Stimulated activated CD8-positive, alpha-beta memory T cell treated with anti-CD3 and anti-CD28 coated beads, Interleukin-15, amount 100 ng/mL, for 1 hour (primary cell): ENCODE results near the gene GTPBP4.

Source experiments
- DNase-seq: peaks from one replicate; pipeline ENCODE4 v3.0.0-alpha.2; 2020; ENCODE audit warnings: low read depth

The GTPBP4 gene

DNA sequence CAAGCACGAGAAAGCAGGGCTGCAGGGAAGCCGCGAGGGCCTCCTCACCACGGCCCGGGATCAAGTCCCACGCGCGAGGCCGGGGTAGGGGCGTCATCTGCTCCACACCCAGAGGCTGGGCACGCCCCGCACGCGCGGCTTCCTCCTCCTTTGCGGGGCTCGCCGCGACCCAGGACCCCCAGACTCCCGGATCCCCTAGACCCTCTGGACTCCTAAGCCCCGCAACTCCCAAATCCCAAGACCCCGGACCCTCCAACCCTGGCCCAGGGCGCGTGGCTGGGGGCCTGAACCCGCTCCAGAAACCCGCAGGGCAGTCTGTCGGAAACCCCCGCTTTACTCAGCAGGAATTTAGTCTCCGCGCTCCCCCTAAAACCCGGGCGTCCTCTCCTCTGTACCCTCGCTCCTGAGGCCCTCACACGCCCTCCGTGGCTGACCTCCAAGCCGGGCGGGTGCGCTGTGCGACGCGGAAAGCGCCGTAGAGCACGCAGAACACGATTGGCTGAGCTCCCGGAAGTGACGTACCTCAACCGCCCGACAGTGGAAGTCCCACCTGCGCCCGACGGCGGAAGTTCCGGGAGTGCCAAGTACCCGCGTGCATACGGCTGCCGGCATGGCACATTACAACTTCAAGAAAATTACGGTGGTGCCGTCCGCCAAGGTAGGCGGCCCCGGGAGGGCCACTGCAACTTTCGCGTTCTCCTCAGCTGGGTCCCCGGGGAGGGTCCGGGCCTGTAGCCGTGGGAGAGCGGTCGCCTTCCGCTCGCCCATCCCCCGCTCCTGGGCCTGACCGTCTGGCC is at the start of gene GTPBP4:
TSS of gene GTPBP4 (plus strand) at position 565 of the 797 bp plus-strand sequence. CDS start at position 611, 46 bp downstream.
- DNase-seq, result peak; percentile 95

GRCh38 chr10:938941-939678 is 49.1 kb upstream of the GTPBP4 start:
- DNase-seq, result no peak

DNA sequence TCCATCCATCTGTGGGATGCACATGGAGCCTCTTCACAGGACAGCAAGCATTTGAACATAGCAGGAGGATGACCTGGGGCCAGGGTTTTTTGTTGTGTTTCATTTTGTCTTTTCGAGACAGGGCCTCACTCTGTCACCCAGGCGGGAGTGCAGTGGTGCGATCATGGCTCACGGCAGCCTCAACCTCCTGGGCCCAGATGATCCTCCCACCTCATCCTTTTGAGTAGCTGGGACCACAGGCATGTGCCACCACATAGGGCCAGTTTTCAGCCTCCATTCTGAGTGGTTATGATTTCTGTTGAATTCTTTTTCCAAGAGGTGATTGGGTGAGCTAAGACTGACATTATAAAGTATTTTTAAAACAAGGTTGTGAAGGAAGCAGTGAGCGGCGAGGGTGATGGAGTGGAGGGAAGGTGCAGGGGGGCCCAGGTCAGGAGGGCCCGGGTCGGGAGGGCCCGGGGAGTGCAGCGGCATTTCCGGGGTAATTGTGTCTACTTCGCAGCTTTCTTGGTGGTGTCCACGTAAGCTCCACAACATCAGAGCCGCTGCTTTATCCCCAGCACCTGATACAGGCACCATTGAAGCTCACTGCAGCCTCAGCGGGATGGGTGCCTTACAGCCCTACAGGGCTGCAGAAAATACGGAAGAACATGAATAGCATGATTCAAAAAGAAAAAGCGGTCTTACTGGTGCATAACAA is 44.8 kb upstream of the GTPBP4 start:
- no peak for DNase-seq

- DNase-seq, result no peak
These were observed 44.0 kb upstream of the GTPBP4 start for GRCh38 chr10:944034-944831.

GRCh38 chr10:945778-946177 is 42.5 kb upstream of the GTPBP4 start:
- no peak for DNase-seq

- no peak for DNase-seq
These were observed 41.2 kb upstream of the GTPBP4 start for GRCh38 chr10:947051-947450.

GRCh38 chr10:947881-948280 is 40.4 kb upstream of the GTPBP4 start:
- DNase-seq, result no peak

DNA sequence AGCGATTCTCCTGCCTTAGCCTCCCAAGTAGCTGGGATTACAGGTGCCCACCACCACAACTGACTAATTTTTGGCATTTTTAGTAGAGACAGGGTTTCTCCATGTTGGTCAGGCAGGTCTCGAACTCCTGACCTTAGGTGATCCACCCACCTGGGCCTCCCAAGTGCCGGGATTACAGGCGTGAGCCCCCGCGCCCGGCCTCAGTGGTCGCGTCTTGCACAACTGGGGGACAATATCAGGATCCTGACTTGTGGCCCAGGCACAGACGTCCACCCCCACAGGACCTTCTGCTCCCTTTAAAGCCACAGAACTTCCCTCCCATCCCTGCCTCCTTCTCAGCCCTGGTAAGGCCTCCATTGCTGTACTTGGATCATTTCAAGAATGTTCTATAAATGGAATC is 39.9 kb upstream of the GTPBP4 start:
- DNase-seq, result no peak

GRCh38 chr10:949446-949845 is 38.8 kb upstream of the GTPBP4 start:
- no peak for DNase-seq

- DNase-seq, result no peak
These were observed 34.4 kb upstream of the GTPBP4 start for GRCh38 chr10:953836-954235.

DNA sequence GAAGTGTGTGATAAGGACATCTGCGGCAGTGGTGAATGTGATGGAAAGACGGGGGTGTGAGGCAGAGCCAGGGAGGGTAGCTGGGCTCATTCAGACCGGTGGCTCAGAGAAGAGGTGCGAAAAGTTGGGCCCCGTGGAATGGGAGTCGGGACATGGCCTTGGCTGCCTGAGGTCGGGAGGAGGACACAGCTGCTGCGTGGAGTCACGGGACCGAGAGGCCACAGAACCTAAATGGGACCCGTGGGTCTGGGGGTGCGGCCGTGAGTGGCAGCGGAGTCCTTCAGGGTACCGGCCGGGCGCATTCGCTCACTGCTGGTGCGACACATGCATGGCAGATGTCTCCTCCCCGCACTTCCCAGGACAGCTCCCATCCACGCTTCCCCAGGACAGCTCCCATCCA is 33.8 kb upstream of the GTPBP4 start:
- no peak for DNase-seq

- no peak for DNase-seq
These were observed 33.0 kb upstream of the GTPBP4 start for GRCh38 chr10:955127-955819.

DNA sequence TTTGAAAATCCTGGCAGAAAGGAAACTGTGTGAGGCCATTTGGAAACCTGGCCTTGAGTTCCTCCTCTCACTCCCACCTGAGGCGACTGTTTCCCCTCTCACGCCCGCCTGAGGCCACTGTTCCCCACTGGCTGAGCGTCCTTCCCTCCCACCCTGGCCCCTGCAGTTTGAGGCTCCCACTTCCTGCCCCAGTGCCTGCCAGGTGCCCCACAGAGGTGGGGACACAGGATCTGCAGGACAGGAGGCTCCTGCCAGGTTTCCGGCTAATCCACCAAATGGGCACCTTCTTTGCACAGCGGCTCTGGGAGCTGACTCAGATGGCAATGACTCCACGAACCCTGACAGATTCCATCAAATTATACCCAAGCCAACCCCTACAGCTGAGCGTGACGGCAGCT is 32.4 kb upstream of the GTPBP4 start:
- no peak for DNase-seq

GRCh38 chr10:958106-958505 is 30.1 kb upstream of the GTPBP4 start:
- DNase-seq, result no peak

- DNase-seq, result no peak
These were observed 29.4 kb upstream of the GTPBP4 start for GRCh38 chr10:958856-959255.

DNA sequence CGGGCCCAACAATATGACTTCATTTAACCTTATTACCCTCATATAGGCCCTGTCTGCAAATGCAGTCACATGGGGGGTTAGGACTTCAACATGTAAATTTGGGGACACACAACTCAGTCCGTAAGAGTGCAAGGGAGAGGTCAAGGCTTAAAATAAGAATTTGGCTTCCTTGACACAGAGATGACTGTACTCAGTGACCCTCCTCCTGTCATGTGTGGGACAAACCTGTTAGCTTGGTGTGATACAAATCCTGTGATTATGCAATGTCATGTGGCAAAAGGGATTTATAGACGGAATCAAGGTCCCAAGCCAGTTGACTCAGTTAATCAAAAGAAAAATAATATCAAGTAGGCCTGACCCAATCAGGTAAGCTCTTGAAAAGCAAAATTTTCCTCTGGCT is 25.9 kb upstream of the GTPBP4 start:
- DNase-seq, result no peak

DNA sequence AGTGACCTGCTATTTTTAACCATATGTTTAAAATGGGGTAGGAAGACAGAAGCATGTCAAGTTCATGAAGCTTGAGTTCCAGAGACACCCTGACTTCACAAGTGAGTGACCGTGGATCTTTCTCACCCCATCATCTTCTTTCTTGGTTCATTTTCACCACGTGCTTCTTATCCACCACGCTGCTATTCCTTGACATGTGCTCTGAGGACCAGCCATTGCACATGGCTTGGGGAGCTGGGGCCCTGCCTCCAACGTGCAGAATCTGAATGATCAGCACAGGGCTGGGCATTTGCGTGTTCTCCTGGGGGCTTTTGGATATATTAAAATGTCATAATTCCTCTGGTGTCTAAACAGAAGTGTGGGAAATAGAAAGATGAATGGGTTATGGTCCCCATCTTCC is 25.0 kb upstream of the GTPBP4 start:
- DNase-seq, result no peak

DNA sequence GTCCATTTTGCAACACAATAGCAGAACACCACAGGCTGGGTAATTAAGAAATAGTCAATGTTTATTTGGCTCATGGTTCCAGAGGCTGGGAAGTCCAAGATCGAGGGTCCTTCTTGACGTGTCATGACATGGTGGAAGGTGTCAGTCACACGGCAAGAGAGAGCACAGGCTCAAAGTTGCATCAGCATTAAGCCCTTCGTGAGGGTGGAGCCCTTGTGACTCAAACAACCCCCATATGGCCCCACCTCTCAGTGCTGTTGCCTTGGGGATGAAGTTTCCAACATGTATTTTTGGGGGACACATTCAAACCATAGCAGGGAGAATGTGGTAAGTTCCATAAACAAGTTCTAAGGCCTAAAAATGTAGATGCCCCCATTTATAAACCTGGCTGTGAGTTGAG is 24.6 kb upstream of the GTPBP4 start:
- no peak for DNase-seq

DNA sequence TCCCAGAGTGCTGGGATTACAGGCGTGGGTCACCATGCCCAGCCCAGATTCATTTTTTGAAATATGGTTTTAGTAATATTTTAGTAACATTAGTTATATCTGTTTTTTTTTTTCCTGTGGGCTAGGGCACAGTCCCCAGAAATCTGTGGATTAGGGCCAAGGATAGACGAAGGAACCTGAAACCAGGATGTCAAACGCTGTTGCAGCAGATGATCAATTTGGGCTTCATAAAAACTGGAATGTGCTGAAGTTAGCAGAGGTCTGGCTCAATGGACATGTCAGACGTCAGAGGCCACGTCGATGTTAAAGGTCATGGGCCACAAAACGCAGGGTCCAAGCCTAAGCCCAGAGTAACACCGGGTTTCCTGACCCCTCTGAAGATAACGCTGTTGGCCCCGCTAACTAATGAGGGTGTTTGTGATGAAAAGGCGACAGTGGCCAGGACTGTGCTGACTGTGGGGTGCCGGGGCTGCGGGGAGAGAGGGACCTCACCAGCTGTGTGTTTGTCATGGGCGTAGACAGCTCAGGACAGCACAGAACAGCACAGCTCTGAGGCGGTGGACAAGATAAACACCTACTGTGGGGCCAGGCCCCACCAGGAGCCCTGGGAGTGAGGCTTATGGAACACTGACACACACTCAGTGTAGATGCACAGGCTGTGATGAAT is 23.8 kb upstream of the GTPBP4 start:
- no peak for DNase-seq

DNA sequence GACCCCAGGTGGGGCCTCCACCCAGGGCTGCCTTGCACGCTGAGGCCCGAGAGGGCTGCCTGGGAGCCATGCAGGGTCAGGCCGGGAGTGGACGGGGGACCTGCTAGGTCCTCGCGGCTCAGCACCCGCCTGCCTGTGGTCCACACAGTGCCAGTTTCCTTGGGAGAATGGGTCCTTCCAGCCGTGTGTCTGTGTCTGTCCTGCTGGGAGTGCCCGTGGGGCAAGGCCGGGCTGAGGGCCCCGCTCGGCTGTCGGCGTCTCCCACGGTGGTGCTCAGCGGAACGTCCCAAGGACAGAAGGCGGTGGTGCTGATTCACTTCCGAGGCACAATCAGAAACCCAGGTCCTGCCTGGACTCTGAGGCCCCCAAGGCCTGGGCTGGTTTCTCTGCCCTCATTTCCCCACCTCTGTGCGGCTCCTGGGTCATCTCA is 23.2 kb upstream of the GTPBP4 start:
- no peak for DNase-seq
